Brain microvascular endothelial cell (primary cell): ENCODE measurements around the gene LSAMP.

Source experiments
- DNase-seq: peaks from one replicate; pipeline ENCODE4 v3.0.0-alpha.2; 2020
- H3K27ac ChIP-seq: fragments of 250-450 bp; sonication (Bioruptor Pico); 2 replicates; pipeline ENCODE4 v1.5.1; 2020; ENCODE audit warnings: mild to moderate bottlenecking, moderate library complexity
- H3K27me3 ChIP-seq: fragments of 250-450 bp; sonication (Bioruptor Pico); replicated peaks from 2 replicates; pipeline ENCODE4 v1.5.1; 2020; ENCODE audit warnings: mild to moderate bottlenecking
- H3K36me3 ChIP-seq: fragments of 250-450 bp; sonication (Bioruptor Pico); replicated peaks from 2 replicates; pipeline ENCODE4 v1.5.1; 2020; ENCODE audit warnings: mild to moderate bottlenecking
- H3K4me3 ChIP-seq: 2 replicates; pipeline ENCODE4 v1.5.1; 2011; ENCODE audit warnings: low read depth, mild to moderate bottlenecking, control low read depth, low read length, moderate library complexity
- CTCF ChIP-seq: IDR thresholded peaks from 2 replicates; pipeline ENCODE4 v1.5.1; 2011; ENCODE audit warnings: low read depth, mild to moderate bottlenecking, moderate library complexity, low read length, control low read depth, inconsistent platforms; ENCODE audit errors: missing control alignments
- in situ Hi-C: cut with HindIII; loops from 2 replicates; pipeline ENCODE4 v1.10.0; 2017; ENCODE audit warnings: low sequenced_read_pairs, low pct_ligation_motif_present

Gene LSAMP

GRCh38 chr3:116050311-116050915, 394.9 kb downstream of the LSAMP start:
- DNase-seq, result no peak
- H3K4me3 ChIP-seq, result no peak overlapping the region
- H3K27ac ChIP-seq, result no peak overlapping the region
- no peaks in the 10 kb centered on the region for H3K27me3 ChIP-seq
- no peaks in the 10 kb centered on the region for H3K36me3 ChIP-seq
- in situ Hi-C loops, result no loop called here
- no peak for TF ChIP-seq CTCF

GRCh38 chr3:116048991-116049390, 396.3 kb downstream of the LSAMP start:
- no peak for DNase-seq
- TF ChIP-seq CTCF, result no peak
- Histone ChIP-seq H3K4me3 (no peak overlapping the region), H3K36me3 (no peaks in the 10 kb centered on the region), H3K27me3 (no peaks in the 10 kb centered on the region), H3K27ac (no peak overlapping the region)
- in situ Hi-C loops, result no loop called here

GRCh38 chr3:116046350-116046749, 398.9 kb downstream of the LSAMP start:
- H3K4me3 ChIP-seq, result no peak overlapping the region
- DNase-seq, result no peak
- H3K36me3 ChIP-seq, result no peaks in the 10 kb centered on the region
- no peaks in the 10 kb centered on the region for H3K27me3 ChIP-seq
- in situ Hi-C loops, result no loop called here
- H3K27ac ChIP-seq, result no peak overlapping the region
- no peak for TF ChIP-seq CTCF

GRCh38 chr3:116045314-116045713, 400.0 kb downstream of the LSAMP start:
- H3K36me3 ChIP-seq, result no peaks in the 10 kb centered on the region
- no peak overlapping the region for H3K4me3 ChIP-seq
- in situ Hi-C loops, result no loop called here
- DNase-seq, result no peak
- no peak for TF ChIP-seq CTCF
- H3K27ac ChIP-seq, result no peak overlapping the region
- no peaks in the 10 kb centered on the region for H3K27me3 ChIP-seq

- Histone ChIP-seq H3K27ac (no peak overlapping the region), H3K27me3 (no peaks in the 10 kb centered on the region), H3K36me3 (no peaks in the 10 kb centered on the region), H3K4me3 (no peak overlapping the region)
- no peak for TF ChIP-seq CTCF
- in situ Hi-C loops, result no loop called here
- no peak for DNase-seq
Measured at GRCh38 chr3:116040152-116040551, 405.1 kb downstream of the LSAMP start.

- Histone ChIP-seq H3K27ac (no peak overlapping the region), H3K27me3 (no peaks in the 10 kb centered on the region), H3K4me3 (no peak overlapping the region), H3K36me3 (no peaks in the 10 kb centered on the region)
- no peak for TF ChIP-seq CTCF
- no peak for DNase-seq
- in situ Hi-C loops, result no loop called here
Measured at GRCh38 chr3:116039651-116039985, 405.7 kb downstream of the LSAMP start.
